GM21390 (cell line): ENCODE data around the gene AUTS2.

ENCODE experiments used
- ATAC-seq: cut with Tn5 transposase; IDR thresholded peaks from one replicate; pipeline ENCODE4 v1.9.1; 2021; ENCODE audit not compliant: unreplicated experiment

The AUTS2 gene

GRCh38 chr7:70741666-70742065 is 1143.4 kb downstream of the AUTS2 start:
- no peak for ATAC-seq

GRCh38 chr7:70743531-70744325 is 1145.5 kb downstream of the AUTS2 start:
- ATAC-seq: no peak

- ATAC-seq: no peak
Observed at GRCh38 chr7:70744492-70744891, 1146.2 kb downstream of the AUTS2 start.

- no peak for ATAC-seq
Observed at GRCh38 chr7:70749831-70750230, 1151.6 kb downstream of the AUTS2 start.

- no peak for ATAC-seq
Observed at GRCh38 chr7:70751895-70752294, 1153.6 kb downstream of the AUTS2 start.

- no peak for ATAC-seq
Observed at GRCh38 chr7:70752794-70753241, 1154.5 kb downstream of the AUTS2 start.

- no peak for ATAC-seq
Observed at GRCh38 chr7:70756789-70757188, 1158.5 kb downstream of the AUTS2 start.

GRCh38 chr7:70758646-70759045 is 1160.4 kb downstream of the AUTS2 start:
- ATAC-seq: no peak

- no peak for ATAC-seq
Observed at GRCh38 chr7:70759674-70760073, 1161.4 kb downstream of the AUTS2 start.

GRCh38 chr7:70761711-70762328 is 1163.5 kb downstream of the AUTS2 start:
- ATAC-seq: no peak

GRCh38 chr7:70762696-70763095 is 1164.4 kb downstream of the AUTS2 start:
- no peak for ATAC-seq

- peak; percentile 83 for ATAC-seq
Observed at GRCh38 chr7:70763961-70764691, 1165.9 kb downstream of the AUTS2 start.

- no peak for ATAC-seq
Observed at GRCh38 chr7:70764701-70765208, 1166.5 kb downstream of the AUTS2 start.

GRCh38 chr7:70765651-70766050 is 1167.4 kb downstream of the AUTS2 start:
- no peak for ATAC-seq

- ATAC-seq: no peak
Observed at GRCh38 chr7:70766109-70766508, 1167.8 kb downstream of the AUTS2 start.

- no peak for ATAC-seq
Observed at GRCh38 chr7:70766694-70767093, 1168.4 kb downstream of the AUTS2 start.

- no peak for ATAC-seq
Observed at GRCh38 chr7:70770154-70770553, 1171.9 kb downstream of the AUTS2 start.

GRCh38 chr7:70771451-70771850 is 1173.2 kb downstream of the AUTS2 start:
- ATAC-seq: no peak

GRCh38 chr7:70772891-70773290 is 1174.6 kb downstream of the AUTS2 start:
- ATAC-seq: no peak

GRCh38 chr7:70773406-70773805 is 1175.1 kb downstream of the AUTS2 start:
- ATAC-seq: no peak

- no peak for ATAC-seq
Observed at GRCh38 chr7:70774950-70775527, 1176.8 kb downstream of the AUTS2 start.
